ENCODE data around the gene OR2T34. TPM values are rescaled to one million over a fixed set of nuclear protein-coding genes. Genes with fewer than 3 reads are reported as not detected.
"Not testable (repeated sequence)": the region's sequence is repeated elsewhere in the genome, so short reads cannot be mapped to it uniquely, and the experiment has no call there.

OR2T34 gene, protein sequence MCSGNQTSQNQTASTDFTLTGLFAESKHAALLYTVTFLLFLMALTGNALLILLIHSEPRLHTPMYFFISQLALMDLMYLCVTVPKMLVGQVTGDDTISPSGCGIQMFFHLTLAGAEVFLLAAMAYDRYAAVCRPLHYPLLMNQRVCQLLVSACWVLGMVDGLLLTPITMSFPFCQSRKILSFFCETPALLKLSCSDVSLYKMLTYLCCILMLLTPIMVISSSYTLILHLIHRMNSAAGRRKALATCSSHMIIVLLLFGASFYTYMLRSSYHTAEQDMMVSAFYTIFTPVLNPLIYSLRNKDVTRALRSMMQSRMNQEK
- total RNA-seq, result not detected

DNA sequence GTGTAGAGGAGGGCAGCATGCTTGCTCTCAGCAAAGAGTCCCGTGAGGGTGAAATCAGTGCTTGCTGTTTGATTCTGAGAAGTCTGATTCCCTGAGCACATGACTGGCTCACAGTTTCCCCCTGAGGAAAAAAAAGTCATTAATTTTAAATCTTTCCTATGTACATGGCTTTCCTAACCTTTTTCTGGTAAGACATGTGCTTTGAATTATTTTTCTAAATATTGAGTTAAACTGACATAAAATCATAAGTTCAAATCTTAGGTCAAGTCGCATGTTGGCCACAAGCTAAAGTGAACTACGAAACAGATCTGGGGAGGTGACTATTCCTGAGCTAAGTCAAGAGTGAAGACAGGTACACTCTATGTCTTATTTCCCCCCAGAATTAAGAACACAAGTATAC is at the start of gene OR2T34:
Gene OR2T34 (minus strand): TSS at position 101 of the 400 bp plus-strand sequence. CDS start 0 bp downstream, at position 101.
- DNase-seq; H3K9me3 Mint-ChIP-seq; CTCF ChIA-PET; H3K4me1 Mint-ChIP-seq; H3K27me3 Mint-ChIP-seq; POLR2A ChIA-PET; H3K4me3 Mint-ChIP-seq; H3K27ac Mint-ChIP-seq; H3K36me3 Mint-ChIP-seq (ENCODE audit: low read depth): not testable (repeated sequence)

- ChIA-PET CTCF (no interaction called here), POLR2A (no interaction called here)
- Mint-ChIP-seq H3K36me3 (ENCODE audit: low read depth) (no peaks in the 10 kb centered on the region), H3K27me3 (no peaks in the 10 kb centered on the region), H3K9me3 (no peaks in the 10 kb centered on the region), H3K4me3 (no peak overlapping the region), H3K4me1 (no peaks in the 10 kb centered on the region), H3K27ac (peak overlapping the region; percentile 39)
- DNase-seq, result peak; percentile 27
These were observed 48.0 kb upstream of the OR2T34 start for GRCh38 chr1:248622570-248623001.

DNA sequence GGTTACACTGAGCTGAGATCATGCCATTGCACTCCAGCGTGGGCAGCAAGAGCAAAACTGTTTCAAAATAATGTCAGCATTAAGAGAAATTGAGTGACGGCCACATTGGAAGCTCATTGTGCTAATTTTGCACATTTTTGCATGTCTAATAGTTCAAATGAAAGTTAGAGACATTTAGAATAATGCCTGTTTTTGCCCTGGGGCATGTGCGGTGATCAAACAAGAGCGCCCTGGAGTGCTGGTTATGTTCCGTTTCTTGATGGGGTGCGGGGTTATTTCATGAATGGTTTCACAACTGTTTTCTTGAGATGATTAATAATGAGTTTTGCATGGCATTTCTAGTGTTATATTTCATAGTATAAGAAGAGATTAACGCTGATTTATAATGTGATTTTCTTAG is 47.2 kb upstream of the OR2T34 start:
- H3K27ac Mint-ChIP-seq, result no peak overlapping the region
- no peak for DNase-seq
- H3K36me3 Mint-ChIP-seq (ENCODE audit: low read depth), result no peaks in the 10 kb centered on the region
- POLR2A ChIA-PET, result no interaction called here
- H3K27me3 Mint-ChIP-seq, result no peaks in the 10 kb centered on the region
- no peaks in the 10 kb centered on the region for H3K4me1 Mint-ChIP-seq
- H3K4me3 Mint-ChIP-seq, result no peak overlapping the region
- CTCF ChIA-PET, result no interaction called here
- no peaks in the 10 kb centered on the region for H3K9me3 Mint-ChIP-seq

DNA sequence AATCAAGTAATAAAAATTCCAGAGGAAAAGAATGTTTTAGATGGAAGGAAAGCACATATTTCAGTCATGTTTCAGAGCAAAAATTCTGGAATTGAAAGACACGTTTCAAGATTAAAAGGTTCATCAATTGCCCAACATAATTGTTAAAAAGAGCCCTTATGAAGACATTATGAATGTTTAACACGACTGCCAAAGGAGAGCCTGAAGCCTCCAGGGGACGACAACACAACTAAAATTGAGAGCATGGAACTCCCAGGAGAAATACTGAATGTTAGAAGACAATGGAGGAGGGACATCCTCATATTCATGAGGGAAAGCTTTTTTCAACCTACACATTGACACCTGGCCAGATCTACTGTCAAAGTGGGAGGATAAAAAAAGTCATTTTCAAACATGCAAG is 44.3 kb upstream of the OR2T34 start:
- H3K4me3 Mint-ChIP-seq, result no peak overlapping the region
- H3K27me3 Mint-ChIP-seq, result peaks cover 2% of the 10 kb centered on the region
- no peaks in the 10 kb centered on the region for H3K36me3 Mint-ChIP-seq (ENCODE audit: low read depth)
- H3K4me1 Mint-ChIP-seq, result peaks cover under 1% of the 10 kb centered on the region
- H3K27ac Mint-ChIP-seq, result no peak overlapping the region
- POLR2A ChIA-PET, result no interaction called here
- no peaks in the 10 kb centered on the region for H3K9me3 Mint-ChIP-seq
- peak; percentile 62 for DNase-seq
- CTCF ChIA-PET, result no interaction called here

- no peak overlapping the region for H3K27ac Mint-ChIP-seq
- CTCF ChIA-PET, result no interaction called here
- H3K9me3 Mint-ChIP-seq, result no peaks in the 10 kb centered on the region
- H3K4me3 Mint-ChIP-seq, result no peak overlapping the region
- POLR2A ChIA-PET, result no interaction called here
- DNase-seq, result no peak
- H3K27me3 Mint-ChIP-seq, result peaks cover 2% of the 10 kb centered on the region
- H3K4me1 Mint-ChIP-seq, result peaks cover 5% of the 10 kb centered on the region
- H3K36me3 Mint-ChIP-seq (ENCODE audit: low read depth), result no peaks in the 10 kb centered on the region
These were observed 43.6 kb upstream of the OR2T34 start for GRCh38 chr1:248618119-248618518.

DNA sequence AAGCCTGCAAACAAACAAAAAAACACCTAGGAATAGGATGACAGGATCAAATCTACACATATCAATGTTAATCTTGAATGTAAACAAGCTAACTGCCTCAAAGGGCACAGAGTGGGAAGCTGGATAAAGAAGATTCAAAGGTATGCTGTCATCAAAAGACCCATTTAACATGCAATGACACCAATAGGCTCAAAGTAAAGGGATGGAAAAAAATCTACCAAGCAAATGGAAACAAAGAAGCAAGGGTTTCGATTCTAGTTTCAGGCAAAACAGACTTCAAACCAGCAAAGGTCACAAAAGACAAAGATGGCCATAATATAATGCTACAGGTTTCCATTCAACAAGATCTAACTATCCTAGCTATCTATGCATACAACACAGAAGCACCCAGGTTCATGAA is 39.2 kb upstream of the OR2T34 start:
- Mint-ChIP-seq H3K27ac (no peak overlapping the region), H3K27me3 (peaks cover 2% of the 10 kb centered on the region), H3K9me3 (no peaks in the 10 kb centered on the region), H3K36me3 (ENCODE audit: low read depth) (no peaks in the 10 kb centered on the region), H3K4me1 (peaks cover 6% of the 10 kb centered on the region), H3K4me3 (no peak overlapping the region)
- DNase-seq, result no peak
- CTCF ChIA-PET, result no interaction called here
- POLR2A ChIA-PET, result no interaction called here

- no peak for DNase-seq
- ChIA-PET POLR2A (no interaction called here), CTCF (interaction anchor here (1.2 kb wide), 1 partner anchor 23 kb away, joined by 3 read pairs; no protein-coding TSS in a partner anchor)
- no peak overlapping the region for H3K27ac Mint-ChIP-seq
- H3K4me1 Mint-ChIP-seq, result peaks cover 6% of the 10 kb centered on the region
- no peaks in the 10 kb centered on the region for H3K36me3 Mint-ChIP-seq (ENCODE audit: low read depth)
- H3K9me3 Mint-ChIP-seq, result no peaks in the 10 kb centered on the region
- no peak overlapping the region for H3K4me3 Mint-ChIP-seq
- H3K27me3 Mint-ChIP-seq, result peaks cover 2% of the 10 kb centered on the region
These were observed 37.4 kb upstream of the OR2T34 start for GRCh38 chr1:248611883-248612414.

DNA sequence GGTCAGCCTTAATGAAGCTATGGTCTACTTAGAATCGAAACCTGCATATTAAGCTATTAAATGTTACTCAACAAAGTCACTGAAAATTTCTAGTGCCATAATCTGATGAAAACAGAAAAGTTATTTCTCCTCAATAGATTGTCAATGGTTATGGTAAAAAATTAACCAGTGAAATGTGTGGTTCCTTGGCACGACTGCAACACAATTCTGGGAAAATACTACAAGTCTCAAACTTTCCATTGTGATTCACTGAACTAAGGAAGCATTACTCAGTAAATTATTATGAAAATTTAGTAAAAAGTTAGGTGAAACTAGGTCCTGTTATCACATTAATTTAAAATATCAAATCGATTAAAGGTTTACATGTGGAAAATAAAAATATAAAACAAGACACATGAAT is 35.7 kb upstream of the OR2T34 start:
- ChIA-PET CTCF (no interaction called here), POLR2A (no interaction called here)
- no peak for DNase-seq
- no peaks in the 10 kb centered on the region for H3K9me3 Mint-ChIP-seq
- H3K4me1 Mint-ChIP-seq, result peaks cover 6% of the 10 kb centered on the region
- H3K4me3 Mint-ChIP-seq, result no peak overlapping the region
- H3K27me3 Mint-ChIP-seq, result peaks cover 2% of the 10 kb centered on the region
- no peaks in the 10 kb centered on the region for H3K36me3 Mint-ChIP-seq (ENCODE audit: low read depth)
- H3K27ac Mint-ChIP-seq, result no peak overlapping the region

DNA sequence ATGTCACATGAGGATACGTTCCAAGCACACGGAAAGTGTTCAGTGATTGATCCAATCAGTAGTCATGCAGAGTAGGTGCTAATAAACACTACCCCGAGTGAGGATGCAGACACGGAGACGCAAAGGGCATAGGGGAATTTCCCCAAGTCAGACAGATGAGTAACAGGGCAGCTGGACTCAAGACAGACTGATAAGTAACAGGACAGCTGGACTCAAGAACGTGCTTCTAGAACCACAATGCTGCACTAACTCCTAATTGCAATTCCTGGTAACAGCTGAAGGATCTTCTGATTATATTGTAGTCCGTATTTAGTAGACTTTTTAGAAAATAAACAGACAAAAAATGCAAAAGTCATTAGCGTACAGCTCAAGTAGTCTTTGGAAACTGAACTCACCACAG is 24.8 kb upstream of the OR2T34 start:
- Mint-ChIP-seq H3K4me3 (no peak overlapping the region), H3K27ac (no peak overlapping the region), H3K27me3 (peaks cover 3% of the 10 kb centered on the region), H3K9me3 (no peaks in the 10 kb centered on the region), H3K4me1 (peaks cover 5% of the 10 kb centered on the region), H3K36me3 (ENCODE audit: low read depth) (no peaks in the 10 kb centered on the region)
- no peak for DNase-seq
- ChIA-PET POLR2A (no interaction called here), CTCF (no interaction called here)

DNA sequence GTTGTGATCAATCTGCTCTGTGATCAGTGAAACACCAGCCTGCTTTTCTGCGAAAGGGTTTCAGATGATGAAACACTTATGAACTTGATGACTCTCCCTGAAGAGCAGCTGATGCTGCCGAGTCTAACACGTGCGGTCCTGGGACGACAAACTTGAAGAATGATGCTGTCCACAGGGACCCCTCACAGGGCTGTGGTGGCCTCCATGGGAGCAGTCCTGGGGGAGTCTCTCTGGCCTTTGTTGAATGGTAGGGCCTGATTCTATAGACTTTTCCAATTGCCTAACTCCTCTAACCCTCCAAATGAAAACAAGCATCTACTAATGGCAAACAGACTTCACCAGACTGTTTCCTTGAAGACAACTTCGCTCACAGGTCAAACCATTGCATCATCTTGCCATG is 23.0 kb upstream of the OR2T34 start, which contains the start of gene OR2T10:
Gene OR2T10 (minus strand): TSS at position 112 of the 400 bp plus-strand sequence. CDS start 3,932 bp downstream, outside the sequence.
- CTCF ChIA-PET, result no interaction called here
- POLR2A ChIA-PET, result no interaction called here
- Mint-ChIP-seq H3K27ac (no peak within 1 kb of the TSS), H3K4me3 (no peak within 1 kb of the TSS), H3K36me3 (ENCODE audit: low read depth) (no peaks in the 10 kb centered on the region), H3K27me3 (peaks cover 3% of the 10 kb centered on the region), H3K9me3 (no peaks in the 10 kb centered on the region), H3K4me1 (peaks cover 5% of the 10 kb centered on the region)
- DNase-seq, result no peak

GRCh38 chr1:248596615-248597014 is 22.1 kb upstream of the OR2T34 start:
- POLR2A ChIA-PET, result no interaction called here
- Mint-ChIP-seq H3K4me1 (peaks cover 5% of the 10 kb centered on the region), H3K27me3 (no peaks in the 10 kb centered on the region), H3K9me3 (no peaks in the 10 kb centered on the region), H3K36me3 (ENCODE audit: low read depth) (no peaks in the 10 kb centered on the region), H3K27ac (no peak overlapping the region), H3K4me3 (no peak overlapping the region)
- CTCF ChIA-PET, result no interaction called here
- DNase-seq, result no peak

- Mint-ChIP-seq H3K4me1 (peaks cover 5% of the 10 kb centered on the region), H3K27me3 (no peaks in the 10 kb centered on the region), H3K36me3 (ENCODE audit: low read depth) (no peaks in the 10 kb centered on the region), H3K4me3 (no peak overlapping the region), H3K27ac (no peak overlapping the region), H3K9me3 (no peaks in the 10 kb centered on the region)
- no peak for DNase-seq
- ChIA-PET POLR2A (no interaction called here), CTCF (no interaction called here)
These were observed 18.7 kb upstream of the OR2T34 start for GRCh38 chr1:248593226-248593625.

DNA sequence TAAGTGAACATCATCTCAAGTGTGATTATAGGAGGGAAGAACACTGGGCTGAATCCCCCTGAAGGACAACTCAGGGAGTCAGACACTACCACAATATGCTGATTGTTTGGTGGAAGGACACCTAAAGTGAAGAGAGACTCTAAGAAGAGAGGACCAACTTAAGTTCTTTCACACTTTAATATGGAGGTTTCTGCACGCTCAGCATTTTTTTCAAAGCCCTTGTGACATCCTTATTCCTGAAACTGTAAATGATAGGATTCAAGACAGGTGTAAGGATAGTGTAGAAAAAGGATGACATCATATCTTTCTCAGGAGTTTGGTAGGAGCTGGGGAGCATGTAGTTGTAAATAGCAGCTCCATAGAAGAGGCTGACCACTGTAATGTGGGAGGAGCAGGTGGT is 18.1 kb upstream of the OR2T34 start:
- ChIA-PET CTCF (no interaction called here), POLR2A (no interaction called here)
- peaks cover 5% of the 10 kb centered on the region for H3K4me1 Mint-ChIP-seq
- no peak overlapping the region for H3K4me3 Mint-ChIP-seq
- H3K27me3 Mint-ChIP-seq, result peaks cover 4% of the 10 kb centered on the region
- no peak for DNase-seq
- H3K9me3 Mint-ChIP-seq, result no peaks in the 10 kb centered on the region
- H3K27ac Mint-ChIP-seq, result no peak overlapping the region
- no peaks in the 10 kb centered on the region for H3K36me3 Mint-ChIP-seq (ENCODE audit: low read depth)

DNA sequence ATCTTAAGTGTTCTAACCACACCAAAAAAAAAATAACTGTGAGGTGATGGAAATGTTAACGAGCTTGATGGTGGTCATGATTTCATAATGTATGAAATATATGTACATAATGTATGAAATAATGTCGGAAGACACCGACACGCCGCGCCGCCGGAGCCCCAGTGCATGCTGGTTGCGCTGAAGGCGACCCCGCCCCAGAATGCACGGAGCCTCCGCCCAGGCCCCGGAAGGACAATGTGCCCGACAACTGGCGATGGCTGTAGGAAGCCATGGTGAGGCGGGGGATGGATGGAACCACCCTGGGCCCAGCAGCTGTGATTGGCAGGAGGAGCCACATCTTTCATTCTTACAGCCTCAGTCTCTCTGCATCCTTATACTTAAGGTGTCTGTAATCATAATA is 15.5 kb upstream of the OR2T34 start:
- Mint-ChIP-seq H3K4me1 (peaks cover 4% of the 10 kb centered on the region), H3K27ac (no peak overlapping the region), H3K36me3 (ENCODE audit: low read depth) (no peaks in the 10 kb centered on the region), H3K4me3 (no peak overlapping the region), H3K27me3 (peaks cover 4% of the 10 kb centered on the region), H3K9me3 (no peaks in the 10 kb centered on the region)
- POLR2A ChIA-PET, result no interaction called here
- no peak for DNase-seq
- CTCF ChIA-PET, result no interaction called here

Measured in activated CD4-positive, alpha-beta T cell treated with anti-CD3 and anti-CD28 coated beads, Interleukin-2, amount 10 ng/mL, durations not matched to agents 7 days and 5 days (primary cell).